Endothelial cell of umbilical vein (primary cell): ENCODE measurements around the gene FALEC. TPM values are rescaled to one million over a fixed set of nuclear protein-coding genes. Genes with fewer than 3 reads are reported as not detected.
A peak's percentile ranks its signal among the peaks of the same experiment; 100 is the strongest.

Experiments used
- BruUV-seq: library from RNA; stranded (reverse); fragments of 400-500 nt; replicated peaks from 2 replicates; lab custom pipeline; 2021; lab: Mats Ljungman, UMichigan
- CTCF ChIA-PET: fragments of 300-600, 350-600 bp; sonication (Branson Sonifier 250); formaldehyde crosslinking; loops from one replicate; lab custom pipeline; 2021; ENCODE audit warnings: antibody characterized with exemption, inconsistent platforms; lab: Charles Lee
- POLR2A ChIA-PET: fragments of 300-600, 350-600 bp; sonication (Branson Sonifier 250); formaldehyde crosslinking; loops from one replicate; lab custom pipeline; 2021; ENCODE audit warnings: antibody characterized with exemption, inconsistent platforms; lab: Charles Lee
- DNase-seq: peaks from one replicate; pipeline ENCODE4 v3.0.0-alpha.2; 2011; ENCODE audit warnings: low read depth, low spot score
- FAIRE-seq: peaks from 2 replicates; lab custom pipeline; 2011; peaks lifted over from hg19 to GRCh38; lab: Jason Lieb, UNC
- H2AFZ ChIP-seq: 2 replicates; pipeline ENCODE4 v1.6.0; 2012; ENCODE audit warnings: low read depth, low read length, control low read depth, inconsistent platforms
- H3K27ac ChIP-seq: 2 replicates; pipeline ENCODE4 v1.5.1; 2011; ENCODE audit warnings: low read depth, mild to moderate bottlenecking, control low read depth, low read length, moderate library complexity; ENCODE audit not compliant: insufficient read depth
- H3K27me3 ChIP-seq, 2 experiments: 2 replicates each; pipeline versions ENCODE4 v1.6.0 to v1.6.1; 2011; ENCODE audit warnings: low read length in 2 of 2, mixed read lengths in 1 of 2; ENCODE audit not compliant: control insufficient read depth in 2 of 2, insufficient read depth in 2 of 2
- H3K36me3 ChIP-seq, 2 experiments: 2 replicates in 1 of 2; 3 replicates in 1 of 2; pipeline ENCODE4 v1.5.1; 2011; ENCODE audit warnings: low read length in 2 of 2, mild to moderate bottlenecking in 1 of 2, moderate library complexity in 1 of 2; ENCODE audit not compliant: control insufficient read depth in 2 of 2, insufficient read depth in 2 of 2; ENCODE audit errors: extremely low read depth in 1 of 2
- H3K4me1 ChIP-seq: 3 replicates; pipeline ENCODE4 v1.5.1; 2011; ENCODE audit warnings: mild to moderate bottlenecking, low read length; ENCODE audit not compliant: control insufficient read depth, insufficient read depth; ENCODE audit errors: extremely low read depth
- H3K4me2 ChIP-seq: 2 replicates; pipeline ENCODE4 v1.6.1; 2011; ENCODE audit warnings: low read length, control low read depth, mixed read lengths; ENCODE audit not compliant: insufficient read depth
- H3K4me3 ChIP-seq, 3 experiments: fragments of 200-600 bp in 1 of 3; sonication (generic), shearing (Covaris generic) in 1 of 3; replicated peaks in 1 of 3; 2 replicates each; pipeline ENCODE4 v1.5.1; 2011 to 2016; ENCODE audit warnings: control low read depth in 3 of 3, low read length in 3 of 3, mild to moderate bottlenecking in 2 of 3, inconsistent platforms in 1 of 3, low read depth in 1 of 3, moderate library complexity in 1 of 3; ENCODE audit not compliant: insufficient read depth in 1 of 3
- H3K79me2 ChIP-seq: 2 replicates; pipeline ENCODE4 v1.6.0; 2012; ENCODE audit warnings: low read length, inconsistent platforms; ENCODE audit not compliant: control insufficient read depth, insufficient read depth
- H3K9ac ChIP-seq: replicated peaks from 2 replicates; pipeline ENCODE3; 2011; ENCODE audit warnings: low read length, control low read depth; ENCODE audit not compliant: insufficient read depth; ENCODE audit errors: extremely low read depth
- H3K9me1 ChIP-seq: replicated peaks from 3 replicates; pipeline ENCODE4 v1.6.0; 2011; ENCODE audit warnings: mild to moderate bottlenecking, low read length; ENCODE audit not compliant: control insufficient read depth, insufficient read depth; ENCODE audit errors: extremely low read depth
- H3K9me3 ChIP-seq: replicated peaks from 2 replicates; pipeline ENCODE4 v1.5.1; 2012; ENCODE audit warnings: low read length, inconsistent platforms; ENCODE audit not compliant: control insufficient read depth, insufficient read depth
- H4K20me1 ChIP-seq: replicated peaks from 2 replicates; pipeline ENCODE3; 2011; ENCODE audit warnings: mild to moderate bottlenecking, low read length; ENCODE audit not compliant: control insufficient read depth, insufficient read depth; ENCODE audit errors: extremely low read depth
- CTCF ChIP-seq, 2 donors: IDR thresholded peaks; 1 replicate in 1 of 2; 2 replicates in 1 of 2; pipeline ENCODE4 v1.5.1; 2011; ENCODE audit warnings: low read length in 2 of 2, mild to moderate bottlenecking in 2 of 2, moderate library complexity in 2 of 2, control low read depth in 1 of 2, inconsistent platforms in 1 of 2, low read depth in 1 of 2; ENCODE audit not compliant: insufficient read depth in 1 of 2; ENCODE audit errors: extremely low read depth in 1 of 2
- FOS ChIP-seq: IDR thresholded peaks from 2 replicates; pipeline ENCODE4 v1.6.1; 2011; ENCODE audit warnings: mild to moderate bottlenecking, low read length, moderate library complexity, borderline replicate concordance; ENCODE audit not compliant: insufficient read depth
- POLR2A ChIP-seq: IDR thresholded peaks from 2 replicates; pipeline ENCODE4 v1.6.1; 2012; ENCODE audit warnings: low read depth, mild to moderate bottlenecking, control low read depth, low read length
- POLR2AphosphoS5 ChIP-seq: IDR thresholded peaks from 2 replicates; pipeline ENCODE4 v1.6.1; 2012; ENCODE audit warnings: low read depth, mild to moderate bottlenecking, control low read depth, low read length, moderate library complexity; ENCODE audit not compliant: insufficient read depth
- dilution Hi-C: fragments of 300-500 bp; cut with MboI; formaldehyde crosslinking; loops from one replicate; pipeline ENCODE4 v1.15.0; 2019; ENCODE audit warnings: low sequenced_read_pairs; ENCODE audit not compliant: extremely low pct_ligation_motif_present
- intact Hi-C: fragments of 100-400 bp; cut with micrococcal nuclease; formaldehyde crosslinking; loops from one replicate; pipeline ENCODE4 v1.10.0; 2022
- polyA plus RNA-seq, 4 experiments: library from polyadenylated mRNA; depleted of rRNA in 3 of 4; stranded (reverse) in 3 of 4; unstranded in 1 of 4; fragments of >200 nt; gene quantifications; 2 replicates each; pipeline versions ENCODE4 v1.2.1 to v1.2.3, GENCODE V29; 2011 to 2012; ENCODE audit warnings: missing spikeins in 1 of 4
- total RNA-seq: library from RNA; stranded (reverse); gene quantifications from 2 replicates; pipeline ENCODE4 v1.2.3, GENCODE V29; 2021
- TF ChIP-seq, protein P1 (sequence below): IDR thresholded peaks from 2 replicates; pipeline ENCODE4 v1.6.1; 2011; ENCODE audit not compliant: insufficient read depth, insufficient read length

The FALEC gene
- total and polyA plus RNA-seq, 2 donors (not counting 3 experiments of a cell fraction or from before 2014, with no cell fraction given), result not detected

GRCh38 chr1:150558761-150559655 is 43.5 kb downstream of the FALEC start:
- Histone ChIP-seq H3K9me1 (no peaks in the 10 kb centered on the region), H4K20me1 (no peaks in the 10 kb centered on the region), H3K4me1 (peaks cover 50% of the 10 kb centered on the region), H3K27ac (peak overlapping the region; percentile 62), H3K4me3 (peak overlapping the region; percentile 30 to 58 (median 43)), H2AFZ (peak overlapping the region; percentile 62), H3K27me3 (no peaks in the 10 kb centered on the region), H3K9me3 (no peaks in the 10 kb centered on the region), H3K4me2 (peak overlapping the region; percentile 75), H3K9ac (peak overlapping the region; percentile 57), H3K79me2 (peaks cover 4% of the 10 kb centered on the region), H3K36me3 (peaks cover 0 to 4% of the 10 kb centered on the region in 2 experiments)
- POLR2A ChIA-PET, result interaction anchor here (1.0 to 1.4 kb wide), 3 partner anchors 9 to 21 kb away, joined by 5 to 9 read pairs (median 6); partner anchors contain the start of gene MCL1
- FAIRE-seq (peak; percentile 89), DNase-seq (peak; percentile 81)
- dilution Hi-C loops, result no loop called here
- CTCF ChIA-PET, result interaction anchor here (0.5 to 13.9 kb wide), 25 partner anchors 8 to 448 kb away, joined by 3 to 288 read pairs (median 5); partner anchors contain the start of genes ADAMTSL4, CTSK, ECM1 and ENSA
- TF ChIP-seq POLR2A (peak; percentile 76), POLR2AphosphoS5 (peak; percentile 73), FOS (no peak), CTCF (IDR thresholded peaks at IDR 0.05; ENCODE audit: extremely low read depth in 1 of 2, insufficient read depth in 1 of 2, low read depth in 1 of 2, low read length in 2 of 2) (no peak)
- TF ChIP-seq, protein P1, sequence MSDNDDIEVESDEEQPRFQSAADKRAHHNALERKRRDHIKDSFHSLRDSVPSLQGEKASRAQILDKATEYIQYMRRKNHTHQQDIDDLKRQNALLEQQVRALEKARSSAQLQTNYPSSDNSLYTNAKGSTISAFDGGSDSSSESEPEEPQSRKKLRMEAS, result no peak
- BruUV-seq, result no TSS peak
- intact Hi-C loops, result loop anchor here (2.0 kb wide), 1 partner anchor 72 kb away; the partner anchor contains the start of gene TARS2
